WTC11 (cell line): ENCODE data around the gene ESX1. TPM values are rescaled to one million over a fixed set of nuclear protein-coding genes. Genes with fewer than 3 reads are reported as not detected.

Source experiments
- ATAC-seq: fragments of 200-7000 bp; cut with Tn5 transposase; 2 replicates; pipeline ENCODE4 v1.10.0; 2021; ENCODE audit warnings: mild to moderate bottlenecking, moderate library complexity
- CTCF ChIA-PET: fragments of 300-600 bp; sonication (Branson Sonifier 250); formaldehyde crosslinking; loops from one replicate; lab custom pipeline; 2021; ENCODE audit warnings: antibody characterized with exemption; lab: Charles Lee
- POLR2A ChIA-PET: fragments of 350-600 bp; sonication (Branson Sonifier 250); formaldehyde crosslinking; loops from one replicate; lab custom pipeline; 2021; ENCODE audit warnings: antibody characterized with exemption; lab: Charles Lee
- DNase-seq: peaks from one replicate; pipeline ENCODE4 v3.0.0; 2021; ENCODE audit warnings: low spot score
- H3K27ac Mint-ChIP-seq: 2 replicates; pipeline ENCODE4 v1.8.0; 2021; ENCODE audit warnings: mixed read lengths
- H3K27me3 Mint-ChIP-seq: 2 replicates; pipeline ENCODE4 v1.8.0; 2021; ENCODE audit warnings: low read depth, mild to moderate bottlenecking, moderate library complexity, mixed read lengths
- H3K36me3 Mint-ChIP-seq: 2 replicates; pipeline ENCODE4 v1.8.0; 2021; ENCODE audit warnings: mixed read lengths
- H3K4me1 Mint-ChIP-seq: 2 replicates; pipeline ENCODE4 v1.8.0; 2022; ENCODE audit warnings: mixed read lengths
- H3K4me3 Mint-ChIP-seq: 2 replicates; pipeline ENCODE4 v1.8.0; 2021; ENCODE audit warnings: mild to moderate bottlenecking, moderate library complexity, mixed read lengths
- H3K9me3 Mint-ChIP-seq: 2 replicates; pipeline ENCODE4 v1.8.0; 2021; ENCODE audit warnings: mixed read lengths
- ARID4B ChIP-seq: sonication (generic); formaldehyde crosslinking; IDR thresholded peaks from 2 replicates; pipeline ENCODE4 v1.8.0; 2023; ENCODE audit warnings: missing genetic modification reagents, mild to moderate bottlenecking, borderline replicate concordance
- CBFB ChIP-seq: sonication (generic); formaldehyde crosslinking; IDR thresholded peaks from 2 replicates; pipeline ENCODE4 v1.8.1; 2022; ENCODE audit warnings: mild to moderate bottlenecking, low read depth, missing genetic modification reagents
- CDX4 ChIP-seq: fragments of 250-450 bp; sonication (Bioruptor Pico); IDR thresholded peaks from 2 replicates; pipeline ENCODE4 v1.9.0; 2021; ENCODE audit warnings: moderate library complexity, mild to moderate bottlenecking, inconsistent platforms, borderline replicate concordance
- E2F4 ChIP-seq: sonication (generic); formaldehyde crosslinking; IDR thresholded peaks from 2 replicates; pipeline ENCODE4 v1.8.1; 2022; ENCODE audit warnings: low read depth, mild to moderate bottlenecking, moderate library complexity, missing genetic modification reagents, borderline replicate concordance
- EMX1 ChIP-seq: fragments of 250-450 bp; sonication (Bioruptor Pico); IDR thresholded peaks from 2 replicates; pipeline ENCODE4 v1.8.0; 2021; ENCODE audit warnings: mild to moderate bottlenecking
- ETV6 ChIP-seq: sonication (generic); formaldehyde crosslinking; IDR thresholded peaks from 2 replicates; pipeline ENCODE4 v1.8.1; 2022; ENCODE audit warnings: mild to moderate bottlenecking, missing genetic modification reagents
- HMGA2 ChIP-seq: fragments of 250-450 bp; sonication (Bioruptor Pico); IDR thresholded peaks from 2 replicates; pipeline ENCODE4 v1.4.0; 2021; ENCODE audit warnings: mild to moderate bottlenecking, moderate library complexity
- IRF2 ChIP-seq: sonication (generic); formaldehyde crosslinking; IDR thresholded peaks from 2 replicates; pipeline ENCODE4 v1.8.0; 2022; ENCODE audit warnings: low read depth, missing genetic modification reagents, borderline replicate concordance
- PREB ChIP-seq: sonication (generic); formaldehyde crosslinking; IDR thresholded peaks from 2 replicates; pipeline ENCODE4 v1.8.1; 2022; ENCODE audit warnings: mild to moderate bottlenecking, missing genetic modification reagents, moderate library complexity, borderline replicate concordance
- STAT6 ChIP-seq: sonication (generic); formaldehyde crosslinking; conservative IDR thresholded peaks from 2 replicates; pipeline ENCODE4 v1.8.1; 2023; ENCODE audit warnings: mild to moderate bottlenecking, low read depth, missing genetic modification reagents, moderate library complexity
- ZNF281 ChIP-seq: sonication (generic); formaldehyde crosslinking; IDR thresholded peaks from 2 replicates; pipeline ENCODE4 v1.8.0; 2023; ENCODE audit warnings: mild to moderate bottlenecking, missing genetic modification reagents
- ZNF423 ChIP-seq: fragments of 250-450 bp; sonication (Bioruptor Pico); IDR thresholded peaks from 2 replicates; pipeline ENCODE4 v2.1.2; 2022; ENCODE audit warnings: mild to moderate bottlenecking, moderate library complexity
- ZNF512 ChIP-seq: sonication (generic); formaldehyde crosslinking; IDR thresholded peaks from 2 replicates; pipeline ENCODE4 v1.8.1; 2022; ENCODE audit warnings: missing genetic modification reagents, borderline replicate concordance
- total RNA-seq: library from RNA; stranded (reverse); gene quantifications from 3 replicates; pipeline ENCODE4 v1.2.3, GENCODE V29; 2021
- TF ChIP-seq, protein P1 (sequence below): sonication (generic); formaldehyde crosslinking; IDR thresholded peaks from 2 replicates; pipeline ENCODE4 v1.8.1; 2023; ENCODE audit warnings: mild to moderate bottlenecking, missing genetic modification reagents

Gene ESX1
- total RNA-seq, 1 experiment from 2014 or later, result not detected

DNA sequence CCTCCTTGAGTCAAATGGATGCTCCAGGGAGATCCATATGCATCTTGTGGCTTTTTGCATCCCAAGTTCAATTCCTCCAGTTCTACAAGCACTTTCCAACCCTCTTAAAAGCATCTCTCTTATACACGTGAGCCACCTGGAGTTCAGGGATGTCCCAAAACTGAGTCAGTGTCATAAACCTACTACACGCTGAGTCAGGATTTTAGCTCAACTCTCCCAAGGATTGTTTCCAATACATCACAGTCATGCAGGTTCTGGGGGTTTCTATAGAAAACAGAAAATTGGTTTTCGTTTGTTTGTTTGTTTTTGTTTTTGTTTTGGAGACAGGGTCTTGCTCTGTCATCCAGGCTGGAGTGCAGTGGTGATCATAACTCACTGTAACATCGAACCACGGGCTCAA lies 25.9 kb upstream of the ESX1 start:
- TF ChIP-seq CDX4 (CRISPR knock-in tag) (no peak), PREB (CRISPR knock-in tag) (no peak), STAT6 (CRISPR knock-in tag) (no peak), CBFB (CRISPR knock-in tag) (no peak), HMGA2 (no peak), ETV6 (no peak), ZNF281 (CRISPR knock-in tag) (no peak), ZNF512 (CRISPR knock-in tag) (no peak)

GRCh38 chrX:104270916-104271512 lies 16.3 kb upstream of the ESX1 start:
- POLR2A ChIA-PET, result no interaction called here
- Mint-ChIP-seq H3K9me3 (no peaks in the 10 kb centered on the region), H3K27me3 (peaks cover 50% of the 10 kb centered on the region), H3K36me3 (no peaks in the 10 kb centered on the region), H3K4me3 (no peak overlapping the region), H3K27ac (no peak overlapping the region), H3K4me1 (peaks cover 3% of the 10 kb centered on the region; the same call in 1 of the 2 replicates)
- DNase-seq (peak; percentile 58), ATAC-seq (peak; percentile 63)
- CTCF ChIA-PET, result interaction anchor here (0.6 to 1.7 kb wide), 23 partner anchors 10 to 223 kb away, joined by 3 to 40 read pairs (median 3); partner anchors contain the start of genes FAM199X and SLC25A53
- TF ChIP-seq E2F4 (CRISPR knock-in tag), result no peak
- TF ChIP-seq EMX1, result no peak
- TF ChIP-seq, protein P1, sequence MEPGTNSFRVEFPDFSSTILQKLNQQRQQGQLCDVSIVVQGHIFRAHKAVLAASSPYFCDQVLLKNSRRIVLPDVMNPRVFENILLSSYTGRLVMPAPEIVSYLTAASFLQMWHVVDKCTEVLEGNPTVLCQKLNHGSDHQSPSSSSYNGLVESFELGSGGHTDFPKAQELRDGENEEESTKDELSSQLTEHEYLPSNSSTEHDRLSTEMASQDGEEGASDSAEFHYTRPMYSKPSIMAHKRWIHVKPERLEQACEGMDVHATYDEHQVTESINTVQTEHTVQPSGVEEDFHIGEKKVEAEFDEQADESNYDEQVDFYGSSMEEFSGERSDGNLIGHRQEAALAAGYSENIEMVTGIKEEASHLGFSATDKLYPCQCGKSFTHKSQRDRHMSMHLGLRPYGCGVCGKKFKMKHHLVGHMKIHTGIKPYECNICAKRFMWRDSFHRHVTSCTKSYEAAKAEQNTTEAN (CRISPR knock-in tag), result no peak
- TF ChIP-seq ARID4B (CRISPR knock-in tag), result no peak
- no peak for TF ChIP-seq IRF2 (CRISPR knock-in tag)
- no peak for TF ChIP-seq ZNF512 (CRISPR knock-in tag)
- TF ChIP-seq HMGA2, result no peak
- no peak for TF ChIP-seq ZNF423

More for the DNA sequence above, 25.9 kb upstream of the ESX1 start:
- ATAC-seq (no peak), DNase-seq (no peak)
- ChIA-PET POLR2A (no interaction called here), CTCF (interaction anchor here (1.0 to 1.6 kb wide), 2 partner anchors 10 to 11 kb away, joined by 3 to 6 read pairs; no protein-coding TSS in a partner anchor)
- H3K4me1 Mint-ChIP-seq, result peaks cover 9% of the 10 kb centered on the region
- no peaks in the 10 kb centered on the region for H3K9me3 Mint-ChIP-seq
- H3K27ac Mint-ChIP-seq, result no peak overlapping the region
- H3K36me3 Mint-ChIP-seq, result no peaks in the 10 kb centered on the region
- H3K27me3 Mint-ChIP-seq, result peaks cover 4% of the 10 kb centered on the region; the same call in 1 of the 2 replicates
- no peak overlapping the region for H3K4me3 Mint-ChIP-seq
